A549 (cell line): ENCODE measurements around the gene ASF1B.

Source experiments
- CTCF ChIP-seq: fragments of >200 bp; sonication (Bioruptor Twin); formaldehyde crosslinking; IDR thresholded peaks from 3 replicates; pipeline ENCODE4 v1.5.1; 2016
- RAD21 ChIP-seq, 2 experiments: fragments of >200 bp in 1 of 2; sonication (Bioruptor Twin) in 1 of 2; formaldehyde crosslinking in 1 of 2; IDR thresholded peaks in 1 of 2; conservative IDR thresholded peaks in 1 of 2; 2 replicates in 1 of 2; 3 replicates in 1 of 2; pipeline ENCODE4 v1.6.1; 2012 to 2018; ENCODE audit warnings: inconsistent platforms in 1 of 2
- REST ChIP-seq: fragments of 200-600 bp; sonication (generic); IDR thresholded peaks from 2 replicates; pipeline ENCODE4 v1.6.1; 2016; ENCODE audit warnings: antibody characterized with exemption, mild to moderate bottlenecking, moderate library complexity

- TF ChIP-seq RAD21 (conservative IDR thresholded peaks at IDR 0.05 in 1 of 2, IDR thresholded peaks at IDR 0.05 in 1 of 2), result no peak
- TF ChIP-seq CTCF, result no peak
- no peak for TF ChIP-seq REST
These were observed 33.6 kb downstream of the ASF1B start for GRCh38 chr19:14102756-14103155.
